SIG-M5 (cell line): ENCODE measurements around the gene S100A9.
"Not testable (repeated sequence)": the region's sequence is repeated elsewhere in the genome, so short reads cannot be mapped to it uniquely, and the experiment has no call there.

Experiments
- DNase-seq: peaks from one replicate; lab custom pipeline; 2025; lab: John Stamatoyannopoulos, UW

The S100A9 gene

GRCh38 chr1:153390938-153391710 lies 33.5 kb downstream of the S100A9 start, which contains the start of gene S100A8:
S100A8 (minus strand) TSS chr1:153391073; CDS start chr1:153390535, 538 bp downstream.
- peak; percentile 50 for DNase-seq

GRCh38 chr1:153392258-153392657 lies 34.6 kb downstream of the S100A9 start:
- DNase-seq = no peak

DNA sequence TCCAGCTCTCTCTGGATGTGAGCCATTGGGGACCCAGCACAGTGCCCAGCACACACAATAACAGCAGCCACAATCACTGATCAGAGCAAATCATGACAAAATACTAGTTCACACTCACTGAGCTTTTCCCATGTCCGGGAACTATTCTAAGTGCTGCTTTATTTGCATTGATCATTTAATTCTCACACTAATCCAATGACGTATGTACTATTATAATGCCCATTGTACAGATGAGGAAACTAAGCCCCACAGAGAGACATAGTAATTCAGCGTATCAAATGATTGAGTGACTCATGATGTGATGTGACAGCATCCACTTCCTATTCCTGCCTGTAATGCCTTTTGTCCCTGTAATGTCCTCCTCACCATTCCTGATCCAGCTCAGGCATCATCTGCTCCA lies 35.2 kb downstream of the S100A9 start:
- DNase-seq = no peak

DNA sequence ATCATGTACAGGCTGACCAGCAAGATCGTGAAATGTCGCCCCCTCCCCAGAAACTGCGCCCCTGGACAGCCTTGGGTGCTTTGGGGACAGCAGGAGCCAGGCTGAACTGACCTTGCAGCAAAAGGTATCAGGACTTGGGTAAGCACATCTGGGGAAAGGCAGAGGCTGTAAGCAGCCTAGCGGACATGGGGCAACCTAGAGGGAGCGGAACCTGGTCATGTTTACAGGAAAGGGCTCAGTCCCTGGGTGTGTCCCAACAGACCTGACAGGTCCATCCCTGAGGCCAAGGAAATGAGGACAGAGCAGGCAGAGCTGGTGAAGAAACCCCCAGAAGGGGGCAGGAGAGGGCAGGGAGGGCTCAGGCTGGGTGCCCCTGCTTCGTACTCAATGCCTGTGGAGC lies 36.3 kb downstream of the S100A9 start:
- DNase-seq = no peak

DNA sequence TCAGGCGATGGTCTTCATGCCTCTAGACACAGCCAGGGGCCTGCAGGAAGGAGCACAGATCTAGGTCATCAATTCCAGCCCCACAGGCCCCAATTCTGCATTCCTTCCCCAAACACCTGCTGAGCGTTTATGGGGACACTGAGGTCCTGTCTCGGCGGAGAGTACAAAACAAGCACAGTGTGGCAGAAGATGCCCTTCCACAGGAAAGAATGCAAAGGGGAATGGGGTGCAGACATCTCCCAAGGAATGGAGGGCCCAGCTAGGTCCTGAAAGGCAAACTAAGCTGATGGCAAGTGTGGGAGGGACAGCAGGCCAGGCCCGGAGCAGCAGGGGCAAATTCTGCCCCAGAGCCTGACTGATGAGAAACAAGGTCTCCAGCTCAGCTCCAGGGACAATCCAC lies 36.7 kb downstream of the S100A9 start:
- no peak for DNase-seq

- no peak for DNase-seq
Measured at GRCh38 chr1:153395136-153395685, 37.6 kb downstream of the S100A9 start.

DNA sequence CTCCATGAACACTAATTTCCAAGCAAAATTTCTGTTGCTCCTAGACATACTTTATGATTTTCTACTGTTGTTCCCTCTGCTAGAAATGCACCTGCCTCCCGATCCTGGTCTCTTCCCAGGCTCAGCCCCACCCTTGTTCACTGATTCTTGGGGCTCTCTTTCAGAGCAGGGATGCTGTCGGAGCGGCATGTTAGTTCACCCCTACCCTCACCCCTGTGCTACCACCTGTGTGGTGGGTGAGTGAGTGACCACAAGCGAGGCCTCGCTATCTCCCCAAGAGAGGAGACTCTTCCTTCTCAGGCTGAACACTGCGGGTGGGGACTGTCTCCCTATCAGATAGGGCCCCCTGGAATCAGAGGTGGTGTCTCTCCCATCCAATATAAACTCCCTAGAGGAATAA lies 38.1 kb downstream of the S100A9 start:
- DNase-seq = no peak

DNA sequence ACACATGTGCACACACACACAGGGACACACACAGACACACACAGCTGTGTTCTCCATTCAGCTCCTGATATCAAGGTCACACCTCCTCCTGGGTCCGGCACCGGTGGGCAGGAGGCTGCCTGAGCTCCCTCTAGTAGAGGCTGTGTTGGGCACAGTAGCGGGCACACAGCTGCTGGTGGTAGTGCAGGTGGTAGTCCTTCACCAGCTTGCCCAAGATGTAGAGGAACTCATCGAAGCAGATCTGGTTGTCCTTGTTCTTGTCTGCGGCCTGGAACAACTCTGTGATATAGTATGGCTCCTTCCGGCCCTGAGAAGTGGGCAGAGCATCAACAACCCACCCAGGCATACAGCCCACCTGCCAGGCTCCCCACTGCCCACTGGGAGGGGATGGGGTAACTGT lies 38.8 kb downstream of the S100A9 start:
- DNase-seq = no peak

DNA sequence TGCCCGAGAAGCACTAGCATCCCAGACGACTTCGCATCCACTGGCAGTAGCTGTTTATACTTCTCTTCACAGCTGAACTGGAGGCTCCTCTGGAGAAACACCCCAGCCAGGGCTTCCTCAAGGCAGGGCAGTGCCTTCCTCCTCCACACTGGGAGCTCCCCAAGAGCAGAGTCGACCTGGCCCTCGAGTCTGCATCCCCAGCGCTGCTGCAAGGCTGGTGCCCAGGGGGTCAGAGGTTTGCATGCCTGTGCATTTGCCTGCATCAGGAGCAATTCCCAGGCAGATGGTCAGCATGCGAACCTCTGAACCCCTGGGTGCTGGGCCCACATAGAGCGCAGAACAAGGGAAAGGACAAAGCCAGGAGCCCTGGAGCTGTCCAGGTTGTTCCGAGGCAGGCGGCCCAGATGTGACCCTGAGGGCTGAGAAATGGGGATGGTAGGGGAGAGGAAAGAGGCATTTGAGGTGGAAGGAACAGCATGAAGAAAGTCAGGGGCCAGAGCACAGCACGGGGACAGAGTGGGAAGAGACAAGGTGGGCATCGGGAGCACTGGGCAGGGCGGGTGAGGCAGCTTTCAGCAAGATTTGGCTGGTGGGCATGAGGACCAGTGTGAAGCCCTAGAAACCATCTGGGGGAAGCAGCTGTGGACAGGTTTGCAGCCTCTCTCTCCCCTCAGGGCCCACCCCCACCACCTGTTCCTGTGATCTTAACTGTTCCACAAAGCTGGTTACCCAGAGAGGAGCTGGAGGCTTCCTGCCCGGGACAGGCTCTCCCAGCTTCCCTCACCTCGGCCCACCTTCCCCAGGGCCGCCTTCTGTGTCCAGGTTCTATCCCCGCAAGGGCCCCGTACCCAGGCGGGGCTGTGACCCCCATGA lies 39.6 kb downstream of the S100A9 start:
- no peak for DNase-seq

- DNase-seq = no peak
Measured at GRCh38 chr1:153397924-153398651, 40.4 kb downstream of the S100A9 start.

DNA sequence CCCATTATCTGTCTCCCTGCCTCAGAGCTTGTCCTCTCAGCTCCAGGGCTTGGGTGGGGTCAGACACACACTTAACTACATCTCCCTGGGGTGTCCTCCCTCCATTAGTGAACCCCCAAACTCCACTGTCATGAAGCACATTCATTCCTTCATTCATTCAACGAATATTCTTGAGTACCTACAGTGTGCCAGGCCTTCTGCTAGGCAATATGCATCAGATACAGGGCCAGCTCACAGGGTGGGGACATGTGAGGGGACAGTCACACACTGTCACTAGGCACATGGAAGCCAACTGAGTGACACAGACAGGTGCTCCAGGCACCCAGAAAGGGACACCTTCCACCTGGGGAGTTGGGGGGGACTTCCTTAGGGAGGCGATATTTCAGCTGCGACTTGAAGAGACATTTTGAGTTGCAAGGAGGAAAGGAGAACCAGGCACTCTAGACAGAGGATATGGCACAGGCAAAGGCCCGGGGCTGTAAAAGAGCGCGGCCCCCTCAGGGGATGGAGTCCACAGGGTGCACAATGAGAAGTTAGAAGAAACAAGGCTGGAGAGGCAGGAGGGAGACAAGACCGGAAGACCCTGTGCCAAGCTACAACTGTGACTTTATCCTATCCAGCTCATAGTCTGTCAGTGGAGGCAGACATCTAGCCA lies 41.9 kb downstream of the S100A9 start:
- DNase-seq = no peak

GRCh38 chr1:153400244-153400643 lies 42.6 kb downstream of the S100A9 start:
- no peak for DNase-seq

DNA sequence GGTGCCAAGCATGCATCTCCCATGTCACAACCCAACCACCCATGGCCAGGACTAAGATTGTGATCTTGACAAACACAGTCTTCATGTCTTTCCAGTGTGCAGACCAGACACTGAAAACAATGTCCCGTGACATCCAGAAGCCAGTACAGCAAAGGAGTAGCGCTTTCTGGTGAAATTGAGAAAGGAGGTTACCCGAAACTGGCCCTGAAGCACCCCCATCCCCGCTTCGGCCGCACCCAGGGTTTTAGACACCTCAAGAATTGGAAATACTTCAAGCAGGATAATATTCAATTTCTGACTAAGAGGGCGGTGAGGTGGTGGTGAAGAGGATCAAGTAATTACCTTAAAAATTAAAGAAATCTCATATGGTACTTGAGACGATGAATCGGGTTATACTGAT lies 43.8 kb downstream of the S100A9 start:
- no peak for DNase-seq

- no peak for DNase-seq
Measured at GRCh38 chr1:153402226-153402625, 44.6 kb downstream of the S100A9 start.

DNA sequence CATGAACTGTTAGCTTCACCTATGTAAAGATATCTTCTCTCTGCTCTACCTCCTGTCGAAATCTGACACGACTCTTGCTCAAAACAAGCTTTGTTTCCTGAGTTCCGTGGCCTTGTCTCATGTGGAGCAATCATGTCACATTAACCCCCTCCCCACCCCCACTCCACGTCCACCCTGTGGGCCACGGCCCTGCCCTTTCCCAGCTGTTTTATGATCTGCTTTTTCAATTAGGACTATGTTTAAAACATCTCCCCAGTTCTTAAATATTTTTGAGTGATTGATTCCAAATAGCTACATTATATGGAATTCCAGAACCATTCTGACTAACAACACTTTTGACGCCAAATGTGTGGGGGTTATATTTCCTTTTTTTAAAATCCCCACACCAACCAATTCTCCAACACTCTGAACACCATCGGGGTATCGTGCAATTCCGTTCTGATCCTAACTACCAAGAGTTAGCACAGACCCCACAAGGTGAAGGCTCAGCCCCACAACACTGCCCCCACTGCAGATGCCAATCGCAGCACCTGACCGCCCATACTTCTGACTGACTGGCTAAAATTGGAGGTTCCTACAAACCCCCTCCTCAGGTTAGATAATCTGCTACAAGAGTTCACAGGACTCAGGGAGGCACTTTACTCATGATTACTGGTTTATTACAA lies 45.9 kb downstream of the S100A9 start:
- no peak for DNase-seq

GRCh38 chr1:153404086-153404635 lies 46.5 kb downstream of the S100A9 start:
- no peak for DNase-seq

DNA sequence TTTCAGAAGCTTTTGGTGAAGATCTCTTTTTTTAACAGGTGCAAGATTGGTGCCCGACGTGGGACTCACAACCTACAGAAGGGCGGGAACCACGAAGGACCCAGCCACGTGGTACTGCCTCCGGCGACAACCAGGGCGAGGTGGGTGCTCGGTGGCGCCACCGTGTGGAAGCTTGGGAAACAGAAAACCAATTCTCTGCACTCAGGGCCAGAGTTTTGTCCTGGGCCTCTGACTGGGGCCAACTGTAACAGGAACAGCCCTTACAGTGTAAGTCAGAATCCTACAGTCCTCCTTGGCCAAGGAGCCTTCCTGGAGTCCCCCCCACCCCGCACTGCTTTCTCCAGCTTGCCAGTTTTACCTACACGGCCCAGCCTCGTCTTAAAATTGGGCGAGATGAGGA lies 47.1 kb downstream of the S100A9 start:
- DNase-seq = no peak

- DNase-seq = not testable (repeated sequence)
Measured at GRCh38 chr1:153405825-153406599, 48.4 kb downstream of the S100A9 start.

DNA sequence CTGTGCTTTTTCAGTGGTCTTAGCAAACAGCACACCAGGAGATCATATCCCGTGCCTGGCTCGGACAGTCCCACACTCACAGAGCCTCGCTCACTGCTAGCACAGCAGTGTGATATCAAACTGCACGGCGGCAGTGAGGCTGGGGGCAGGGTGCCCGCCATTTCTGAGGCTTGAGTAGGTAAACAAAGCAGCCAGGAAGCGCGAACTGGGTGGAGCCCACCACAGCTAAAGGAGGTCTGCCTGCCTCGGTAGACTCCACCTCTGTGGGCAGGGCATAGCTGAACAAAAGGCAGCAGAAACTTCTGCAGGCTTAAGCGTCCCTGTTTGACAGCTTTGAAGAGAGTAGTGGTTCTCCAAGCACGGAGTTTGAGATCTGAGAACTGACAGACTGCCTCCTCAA lies 49.6 kb downstream of the S100A9 start:
- not testable (repeated sequence) for DNase-seq
